Activated CD4-positive, alpha-beta memory T cell treated with anti-CD3 and anti-CD28 coated beads for 36 hours (primary cell): ENCODE measurements around the gene GRID2. TPM values are rescaled to one million over a fixed set of nuclear protein-coding genes. Genes with fewer than 3 reads are reported as not detected.

Source experiments
- CTCF ChIA-PET: fragments of 350-600 bp; sonication (Branson Sonifier 250); formaldehyde crosslinking; loops from one replicate; lab custom pipeline; 2021; ENCODE audit warnings: antibody characterized with exemption, inconsistent platforms; lab: Charles Lee
- POLR2A ChIA-PET: fragments of 350-600 bp; sonication (Branson Sonifier 250); formaldehyde crosslinking; loops from one replicate; lab custom pipeline; 2021; ENCODE audit warnings: antibody characterized with exemption; lab: Charles Lee
- DNase-seq: peaks from one replicate; pipeline ENCODE4 v3.0.0-alpha.2; 2020
- H3K27ac Mint-ChIP-seq: one replicate; pipeline ENCODE4 v1.8.0; 2021; ENCODE audit warnings: mixed read lengths
- H3K27me3 Mint-ChIP-seq: one replicate; pipeline ENCODE4 v1.8.0; 2021; ENCODE audit warnings: mixed read lengths
- H3K36me3 Mint-ChIP-seq: one replicate; pipeline ENCODE4 v1.8.0; 2021; ENCODE audit warnings: mixed read lengths
- H3K4me1 Mint-ChIP-seq: one replicate; pipeline ENCODE4 v1.8.0; 2021; ENCODE audit warnings: low read depth, mixed read lengths
- H3K4me3 Mint-ChIP-seq: one replicate; pipeline ENCODE4 v1.8.0; 2021; ENCODE audit warnings: mild to moderate bottlenecking, mixed read lengths
- H3K9me3 Mint-ChIP-seq: one replicate; pipeline ENCODE4 v1.8.0; 2021; ENCODE audit warnings: mixed read lengths
- intact Hi-C: fragments of 100-400 bp; cut with micrococcal nuclease; formaldehyde crosslinking; loops from one replicate; pipeline ENCODE4 v1.15.1; 2023
- total RNA-seq, 2 experiments: library from RNA; stranded (reverse); gene quantifications; one replicate each; pipeline ENCODE4 v1.2.3, GENCODE V29; 2021

Gene GRID2
- total RNA-seq, 2 experiments from 2014 or later, result not detected

DNA sequence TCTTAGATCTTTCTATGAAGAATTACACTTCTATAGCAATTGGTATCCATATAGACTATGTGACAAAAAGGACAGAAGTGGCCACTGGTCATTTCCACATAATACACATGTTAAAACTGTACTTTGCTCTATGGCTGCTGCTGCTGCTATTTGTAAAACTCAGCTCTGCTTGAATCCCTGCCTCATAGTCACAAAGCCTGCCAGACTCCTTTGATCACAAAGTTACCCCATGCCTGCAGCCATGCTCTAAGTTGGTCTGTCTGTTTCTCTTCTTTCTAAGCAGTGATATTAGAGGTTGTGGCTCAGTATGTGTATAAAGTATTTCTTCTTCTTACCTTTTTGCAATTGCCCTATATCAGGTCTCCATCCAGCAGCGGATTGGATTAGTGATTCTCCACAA lies 210.9 kb downstream of the GRID2 start:
- intact Hi-C loops, result no loop called here
- ChIA-PET POLR2A (no interaction called here), CTCF (no interaction called here)
- no peaks in the 10 kb centered on the region for H3K27me3 Mint-ChIP-seq
- no peak overlapping the region for H3K27ac Mint-ChIP-seq
- H3K36me3 Mint-ChIP-seq, result no peaks in the 10 kb centered on the region
- H3K4me1 Mint-ChIP-seq, result no peaks in the 10 kb centered on the region
- peaks cover 12% of the 10 kb centered on the region for H3K9me3 Mint-ChIP-seq
- H3K4me3 Mint-ChIP-seq, result no peak overlapping the region
- DNase-seq, result no peak

DNA sequence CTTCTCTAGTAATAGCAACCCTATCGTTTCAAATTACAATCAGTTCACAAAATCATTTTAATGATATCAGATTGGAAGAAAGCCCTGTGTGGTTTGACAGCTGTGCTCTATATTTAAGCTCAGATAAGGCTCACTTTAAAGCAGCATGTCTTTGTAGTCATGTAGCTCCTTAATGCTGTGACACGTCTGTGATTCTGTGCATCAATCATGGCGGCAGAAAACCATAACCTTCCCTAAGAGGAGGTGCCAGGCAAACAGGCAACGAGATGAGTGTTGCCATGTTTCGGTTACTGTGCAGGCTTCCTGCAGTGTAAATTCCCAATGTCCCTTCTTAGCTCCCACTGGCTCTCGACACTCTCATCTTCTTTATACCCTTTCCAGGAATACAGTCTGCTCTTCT lies 212.7 kb downstream of the GRID2 start:
- DNase-seq, result no peak
- no peak overlapping the region for H3K4me3 Mint-ChIP-seq
- ChIA-PET CTCF (no interaction called here), POLR2A (no interaction called here)
- no peaks in the 10 kb centered on the region for H3K4me1 Mint-ChIP-seq
- H3K36me3 Mint-ChIP-seq, result no peaks in the 10 kb centered on the region
- H3K27ac Mint-ChIP-seq, result no peak overlapping the region
- H3K27me3 Mint-ChIP-seq, result no peaks in the 10 kb centered on the region
- peaks cover 10% of the 10 kb centered on the region for H3K9me3 Mint-ChIP-seq
- intact Hi-C loops, result no loop called here

GRCh38 chr4:92519727-92520126 lies 216.0 kb downstream of the GRID2 start:
- ChIA-PET CTCF (no interaction called here), POLR2A (no interaction called here)
- no peak for DNase-seq
- Mint-ChIP-seq H3K4me1 (no peaks in the 10 kb centered on the region), H3K36me3 (no peaks in the 10 kb centered on the region), H3K4me3 (no peak overlapping the region), H3K27ac (no peak overlapping the region), H3K9me3 (peaks cover 10% of the 10 kb centered on the region), H3K27me3 (no peaks in the 10 kb centered on the region)
- intact Hi-C loops, result no loop called here

- Mint-ChIP-seq H3K4me3 (no peak overlapping the region), H3K27me3 (no peaks in the 10 kb centered on the region), H3K4me1 (no peaks in the 10 kb centered on the region), H3K27ac (no peak overlapping the region), H3K9me3 (peaks cover 10% of the 10 kb centered on the region), H3K36me3 (no peaks in the 10 kb centered on the region)
- intact Hi-C loops, result no loop called here
- ChIA-PET CTCF (no interaction called here), POLR2A (no interaction called here)
- no peak for DNase-seq
Measured at GRCh38 chr4:92520563-92520962, 216.8 kb downstream of the GRID2 start.

- no peak for DNase-seq
- H3K4me1 Mint-ChIP-seq, result no peaks in the 10 kb centered on the region
- ChIA-PET CTCF (no interaction called here), POLR2A (no interaction called here)
- H3K4me3 Mint-ChIP-seq, result no peak overlapping the region
- no peaks in the 10 kb centered on the region for H3K36me3 Mint-ChIP-seq
- H3K27me3 Mint-ChIP-seq, result no peaks in the 10 kb centered on the region
- H3K27ac Mint-ChIP-seq, result no peak overlapping the region
- H3K9me3 Mint-ChIP-seq, result peaks cover 10% of the 10 kb centered on the region
- intact Hi-C loops, result no loop called here
Measured at GRCh38 chr4:92521941-92522340, 218.2 kb downstream of the GRID2 start.

GRCh38 chr4:92522356-92522755 lies 218.6 kb downstream of the GRID2 start:
- Mint-ChIP-seq H3K4me1 (no peaks in the 10 kb centered on the region), H3K27ac (no peak overlapping the region), H3K27me3 (no peaks in the 10 kb centered on the region), H3K4me3 (no peak overlapping the region), H3K9me3 (peaks cover 11% of the 10 kb centered on the region), H3K36me3 (no peaks in the 10 kb centered on the region)
- CTCF ChIA-PET, result no interaction called here
- DNase-seq, result no peak
- intact Hi-C loops, result no loop called here
- POLR2A ChIA-PET, result no interaction called here

- intact Hi-C loops, result no loop called here
- Mint-ChIP-seq H3K9me3 (peaks cover 11% of the 10 kb centered on the region), H3K27me3 (no peaks in the 10 kb centered on the region), H3K4me1 (no peaks in the 10 kb centered on the region), H3K36me3 (no peaks in the 10 kb centered on the region), H3K27ac (no peak overlapping the region), H3K4me3 (no peak overlapping the region)
- ChIA-PET CTCF (no interaction called here), POLR2A (no interaction called here)
- no peak for DNase-seq
Measured at GRCh38 chr4:92524131-92524530, 220.4 kb downstream of the GRID2 start.

- no peaks in the 10 kb centered on the region for H3K36me3 Mint-ChIP-seq
- CTCF ChIA-PET, result no interaction called here
- peaks cover 11% of the 10 kb centered on the region for H3K9me3 Mint-ChIP-seq
- H3K27me3 Mint-ChIP-seq, result no peaks in the 10 kb centered on the region
- no peaks in the 10 kb centered on the region for H3K4me1 Mint-ChIP-seq
- H3K27ac Mint-ChIP-seq, result no peak overlapping the region
- intact Hi-C loops, result no loop called here
- no peak overlapping the region for H3K4me3 Mint-ChIP-seq
- no peak for DNase-seq
- POLR2A ChIA-PET, result no interaction called here
Measured at GRCh38 chr4:92528541-92528940, 224.8 kb downstream of the GRID2 start.

DNA sequence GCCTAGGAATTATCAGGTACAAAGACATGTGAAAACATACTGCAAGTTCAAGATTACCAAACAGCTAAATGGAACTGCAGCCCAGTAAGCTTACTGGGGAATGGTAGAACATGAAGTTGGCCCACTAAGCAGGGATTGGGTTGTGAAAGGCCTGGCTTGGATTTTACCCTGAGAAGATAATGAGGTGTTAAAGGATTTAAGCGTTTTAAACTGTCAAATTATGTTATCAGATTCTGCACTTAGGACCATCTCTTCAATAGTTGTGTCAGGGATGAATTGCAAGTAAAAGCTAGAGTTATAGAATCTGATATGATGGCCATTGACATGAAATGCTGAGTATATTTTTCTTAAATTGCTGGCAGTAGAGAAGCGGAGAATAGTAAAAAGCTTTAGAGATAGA lies 225.7 kb downstream of the GRID2 start:
- intact Hi-C loops, result no loop called here
- Mint-ChIP-seq H3K4me3 (no peak overlapping the region), H3K4me1 (no peaks in the 10 kb centered on the region), H3K27ac (no peak overlapping the region), H3K36me3 (no peaks in the 10 kb centered on the region), H3K9me3 (peaks cover 11% of the 10 kb centered on the region), H3K27me3 (no peaks in the 10 kb centered on the region)
- ChIA-PET POLR2A (no interaction called here), CTCF (no interaction called here)
- no peak for DNase-seq

GRCh38 chr4:92535599-92535998 lies 231.8 kb downstream of the GRID2 start:
- no peaks in the 10 kb centered on the region for H3K4me1 Mint-ChIP-seq
- no peaks in the 10 kb centered on the region for H3K27me3 Mint-ChIP-seq
- DNase-seq, result no peak
- no peak overlapping the region for H3K27ac Mint-ChIP-seq
- ChIA-PET POLR2A (no interaction called here), CTCF (no interaction called here)
- no peak overlapping the region for H3K4me3 Mint-ChIP-seq
- H3K9me3 Mint-ChIP-seq, result no peaks in the 10 kb centered on the region
- no peaks in the 10 kb centered on the region for H3K36me3 Mint-ChIP-seq
- intact Hi-C loops, result no loop called here

- no peaks in the 10 kb centered on the region for H3K27me3 Mint-ChIP-seq
- H3K9me3 Mint-ChIP-seq, result peaks cover 16% of the 10 kb centered on the region
- no peaks in the 10 kb centered on the region for H3K36me3 Mint-ChIP-seq
- intact Hi-C loops, result no loop called here
- POLR2A ChIA-PET, result interaction anchor here (0.7 kb wide), 1 partner anchor 628 kb away, joined by 4 read pairs; no protein-coding TSS in a partner anchor
- DNase-seq, result no peak
- no peaks in the 10 kb centered on the region for H3K4me1 Mint-ChIP-seq
- CTCF ChIA-PET, result no interaction called here
- no peak overlapping the region for H3K27ac Mint-ChIP-seq
- no peak overlapping the region for H3K4me3 Mint-ChIP-seq
Measured at GRCh38 chr4:92551616-92552015, 247.8 kb downstream of the GRID2 start.

GRCh38 chr4:92566269-92566668 lies 262.5 kb downstream of the GRID2 start:
- Mint-ChIP-seq H3K27ac (no peak overlapping the region), H3K4me3 (no peak overlapping the region), H3K4me1 (no peaks in the 10 kb centered on the region), H3K36me3 (no peaks in the 10 kb centered on the region), H3K27me3 (no peaks in the 10 kb centered on the region), H3K9me3 (peaks cover 30% of the 10 kb centered on the region)
- CTCF ChIA-PET, result interaction anchor here (0.6 kb wide), 1 partner anchor 437 kb away, joined by 3 read pairs; no protein-coding TSS in a partner anchor
- POLR2A ChIA-PET, result no interaction called here
- DNase-seq, result no peak
- intact Hi-C loops, result no loop called here

- Mint-ChIP-seq H3K4me1 (no peaks in the 10 kb centered on the region), H3K27me3 (no peaks in the 10 kb centered on the region), H3K36me3 (no peaks in the 10 kb centered on the region), H3K4me3 (no peak overlapping the region), H3K27ac (no peak overlapping the region), H3K9me3 (peaks cover 10% of the 10 kb centered on the region)
- no peak for DNase-seq
- CTCF ChIA-PET, result no interaction called here
- POLR2A ChIA-PET, result no interaction called here
- intact Hi-C loops, result no loop called here
Measured at GRCh38 chr4:92580816-92581215, 277.1 kb downstream of the GRID2 start.
